HCT116 (cell line): ENCODE data around the gene ASNSD1.

Experiments
- EZH2phosphoT487 ChIP-seq: fragments of 200-600 bp; IDR thresholded peaks from 2 replicates; pipeline ENCODE4 v1.6.1; 2018; ENCODE audit warnings: antibody characterized with exemption, borderline replicate concordance
- FOSL1 ChIP-seq: IDR thresholded peaks from 2 replicates; pipeline ENCODE4 v1.6.1; 2012; ENCODE audit warnings: low read depth
- RAD21 ChIP-seq: IDR thresholded peaks from 2 replicates; pipeline ENCODE4 v1.6.1; 2012; ENCODE audit warnings: low read depth, mild to moderate bottlenecking
- REST ChIP-seq: IDR thresholded peaks from 2 replicates; pipeline ENCODE4 v1.6.1; 2012; ENCODE audit warnings: low read depth
- ZNF274 ChIP-seq: fragments of 200-500 bp; sonication (Bioruptor generic); IDR thresholded peaks from 2 replicates; pipeline ENCODE4 v1.6.1; 2014; ENCODE audit warnings: mild to moderate bottlenecking, low read depth, low read length, inconsistent platforms
- TF ChIP-seq, protein P1 (sequence below), 3 experiments: fragments of 200-600 bp in 1 of 3; sonication (generic) in 1 of 3; IDR thresholded peaks in 2 of 3; conservative IDR thresholded peaks in 1 of 3; 2 replicates each; pipeline ENCODE4 v1.5.1; 2012 to 2017; ENCODE audit warnings: low read depth in 2 of 3, low read length in 2 of 3, antibody characterized with exemption in 1 of 3, borderline replicate concordance in 1 of 3, control low read depth in 1 of 3, mild to moderate bottlenecking in 1 of 3, mixed read lengths in 1 of 3, mixed run types in 1 of 3, moderate library complexity in 1 of 3; ENCODE audit not compliant: insufficient read depth in 1 of 3

DNA sequence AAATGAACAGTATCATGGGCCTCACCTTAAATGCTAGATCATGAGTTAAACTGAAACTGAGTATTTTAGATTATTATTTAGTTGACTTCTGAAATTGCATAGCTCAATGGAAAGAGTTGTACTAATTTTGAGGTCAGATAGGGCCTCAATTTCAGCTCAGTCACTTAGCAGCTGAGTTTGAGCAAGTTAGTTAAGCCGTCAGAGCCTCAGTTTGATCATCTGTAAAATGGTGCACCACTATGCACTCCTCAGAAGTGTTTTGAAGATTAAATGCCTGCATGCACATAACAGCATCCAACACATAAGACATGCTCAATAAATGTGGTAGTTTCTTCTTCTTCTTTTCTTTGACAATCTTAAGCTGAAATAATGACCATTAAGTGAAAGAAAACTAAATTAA lies 38.2 kb upstream of the ASNSD1 start:
- TF ChIP-seq FOSL1 (no peak), ZNF274 (no peak), REST (no peak), EZH2phosphoT487 (no peak), RAD21 (no peak)
- TF ChIP-seq, protein P1, sequence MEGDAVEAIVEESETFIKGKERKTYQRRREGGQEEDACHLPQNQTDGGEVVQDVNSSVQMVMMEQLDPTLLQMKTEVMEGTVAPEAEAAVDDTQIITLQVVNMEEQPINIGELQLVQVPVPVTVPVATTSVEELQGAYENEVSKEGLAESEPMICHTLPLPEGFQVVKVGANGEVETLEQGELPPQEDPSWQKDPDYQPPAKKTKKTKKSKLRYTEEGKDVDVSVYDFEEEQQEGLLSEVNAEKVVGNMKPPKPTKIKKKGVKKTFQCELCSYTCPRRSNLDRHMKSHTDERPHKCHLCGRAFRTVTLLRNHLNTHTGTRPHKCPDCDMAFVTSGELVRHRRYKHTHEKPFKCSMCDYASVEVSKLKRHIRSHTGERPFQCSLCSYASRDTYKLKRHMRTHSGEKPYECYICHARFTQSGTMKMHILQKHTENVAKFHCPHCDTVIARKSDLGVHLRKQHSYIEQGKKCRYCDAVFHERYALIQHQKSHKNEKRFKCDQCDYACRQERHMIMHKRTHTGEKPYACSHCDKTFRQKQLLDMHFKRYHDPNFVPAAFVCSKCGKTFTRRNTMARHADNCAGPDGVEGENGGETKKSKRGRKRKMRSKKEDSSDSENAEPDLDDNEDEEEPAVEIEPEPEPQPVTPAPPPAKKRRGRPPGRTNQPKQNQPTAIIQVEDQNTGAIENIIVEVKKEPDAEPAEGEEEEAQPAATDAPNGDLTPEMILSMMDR (IDR thresholded peaks at IDR 0.05 in 2 of 3, conservative IDR thresholded peaks at IDR 0.05 in 1 of 3; ENCODE audit: borderline replicate concordance in 1 of 3, insufficient read depth in 1 of 3, low read depth in 2 of 3, low read length in 2 of 3) = no peak
